Measurements from ENCODE around the gene RFX8. TPM values are rescaled to one million over a fixed set of nuclear protein-coding genes. Genes with fewer than 3 reads are reported as not detected.

The RFX8 gene
- total and polyA plus RNA-seq, 9 of the 15 experiments (the other 6 are each of a cell fraction or from before 2014, with no cell fraction given), result not detected

DNA sequence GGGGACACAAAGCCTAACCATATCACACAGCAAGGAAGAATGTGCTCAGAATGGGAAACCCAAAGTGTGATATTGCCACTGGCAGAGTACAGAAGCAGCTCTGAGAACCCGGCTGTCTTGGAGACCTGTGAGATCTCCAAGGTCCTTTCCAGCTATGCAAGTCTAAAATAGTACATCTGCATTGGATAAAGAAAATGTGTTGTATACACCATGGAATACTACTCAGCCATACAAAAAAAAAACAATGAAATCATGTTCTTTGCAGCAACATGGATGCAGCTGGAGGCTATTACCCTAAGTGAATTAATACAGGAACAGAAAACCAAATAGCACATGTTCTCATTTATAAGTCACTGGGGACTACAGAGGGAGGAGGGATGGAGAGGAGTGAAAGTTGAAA is 36.5 kb upstream of the RFX8 start (continued):
- TF ChIP-seq CHD7 (IDR thresholded peaks at IDR 0.05; ENCODE audit: low read depth, low read length) (no peak), SRSF3 (IDR thresholded peaks at IDR 0.05; ENCODE audit: insufficient read depth, low read length) (no peak), EZH2 (IDR thresholded peaks at IDR 0.05; ENCODE audit: borderline replicate concordance, low read depth, low read length) (no peak)

Measured in K562 (cell line).